IMR-90 (cell line): Measurements from ENCODE around the gene CCDC12. TPM values are rescaled to one million over a fixed set of nuclear protein-coding genes. Genes with fewer than 3 reads are reported as not detected.
A peak's percentile ranks its signal among the peaks of the same experiment; 100 is the strongest.

Source experiments
- ATAC-seq: fragments of 200-7000 bp; cut with Tn5 transposase; 2 replicates; pipeline ENCODE4 v1.9.1; 2020; ENCODE audit warnings: low read depth, mild to moderate bottlenecking, moderate library complexity
- BruUV-seq: library from RNA; stranded (reverse); fragments of 400-500 nt; replicated peaks from 2 replicates; lab custom pipeline; 2021; lab: Mats Ljungman, UMichigan
- CTCF ChIA-PET: fragments of 300-600 bp; formaldehyde crosslinking; extraction: SDS; loops from one replicate; lab custom pipeline; 2021; ENCODE audit warnings: antibody characterized with exemption; lab: Yijun Ruan, JAX
- POLR2A ChIA-PET: fragments of 300-600 bp; sonication (Branson Sonifier 250); formaldehyde crosslinking; loops from one replicate; lab custom pipeline; 2022; ENCODE audit warnings: antibody characterized with exemption; ENCODE audit not compliant: unreplicated experiment; lab: Charles Lee
- DNase-seq: peaks from one replicate; pipeline ENCODE4 v3.0.0; 2013
- H2AFZ ChIP-seq: replicated peaks from 2 replicates; pipeline ENCODE3; 2013; ENCODE audit warnings: low read length, mild to moderate bottlenecking; ENCODE audit not compliant: poor library complexity
- H2AK5ac ChIP-seq: 2 replicates; pipeline ENCODE4 v1.6.1; 2013; ENCODE audit warnings: low read depth, low read length, inconsistent platforms
- H2AK9ac ChIP-seq: replicated peaks from 2 replicates; pipeline ENCODE3; 2013; ENCODE audit warnings: mild to moderate bottlenecking, low read depth, low read length, moderate library complexity; ENCODE audit not compliant: poor library complexity
- H2BK120ac ChIP-seq: 2 replicates; pipeline ENCODE4 v1.6.1; 2013; ENCODE audit warnings: low read depth, low read length, inconsistent platforms
- H2BK15ac ChIP-seq: 3 replicates; pipeline ENCODE4 v1.6.1; 2013; ENCODE audit warnings: low read depth, low read length, inconsistent platforms
- H2BK20ac ChIP-seq: 2 replicates; pipeline ENCODE4 v1.6.1; 2013; ENCODE audit warnings: low read depth, mild to moderate bottlenecking, inconsistent platforms, low read length, moderate library complexity
- H2BK5ac ChIP-seq: 2 replicates; pipeline ENCODE4 v1.6.1; 2013; ENCODE audit warnings: mild to moderate bottlenecking, low read depth, low read length, inconsistent platforms; ENCODE audit not compliant: poor library complexity, severe bottlenecking
- H3K14ac ChIP-seq: replicated peaks from 2 replicates; pipeline ENCODE4 v1.6.1; 2013; ENCODE audit warnings: low read depth, low read length, inconsistent platforms
- H3K18ac ChIP-seq: 2 replicates; pipeline ENCODE4 v1.6.1; 2013; ENCODE audit warnings: low read depth, low read length, control low read depth
- H3K23ac ChIP-seq: 2 replicates; pipeline ENCODE4 v1.6.1; 2013; ENCODE audit warnings: low read depth, low read length, inconsistent platforms
- H3K27ac ChIP-seq: 2 replicates; pipeline ENCODE4 v1.5.1; 2013; ENCODE audit warnings: mild to moderate bottlenecking, control low read depth, low read length; ENCODE audit not compliant: insufficient read depth
- H3K27me3 ChIP-seq: 2 replicates; pipeline ENCODE4 v1.6.1; 2013; ENCODE audit warnings: low read length; ENCODE audit not compliant: control insufficient read depth, insufficient read depth
- H3K36me3 ChIP-seq: 2 replicates; pipeline ENCODE4 v1.6.1; 2013; ENCODE audit warnings: low read length, mixed read lengths; ENCODE audit not compliant: control insufficient read depth, insufficient read depth
- H3K4ac ChIP-seq: 2 replicates; pipeline ENCODE4 v1.6.1; 2013; ENCODE audit warnings: low read depth, low read length, inconsistent platforms
- H3K4me1 ChIP-seq: 2 replicates; pipeline ENCODE4 v1.6.1; 2013; ENCODE audit warnings: low read length, mixed read lengths; ENCODE audit not compliant: control insufficient read depth, insufficient read depth
- H3K4me2 ChIP-seq: 2 replicates; pipeline ENCODE4 v1.6.1; 2013; ENCODE audit warnings: low read depth, mild to moderate bottlenecking, control low read depth, low read length, moderate library complexity
- H3K4me3 ChIP-seq: 2 replicates; pipeline ENCODE4 v1.5.1; 2013; ENCODE audit warnings: low read depth, mild to moderate bottlenecking, control low read depth, low read length, moderate library complexity; ENCODE audit not compliant: insufficient read depth
- H3K56ac ChIP-seq: 2 replicates; pipeline ENCODE4 v1.6.1; 2013; ENCODE audit warnings: low read length, inconsistent platforms; ENCODE audit not compliant: insufficient read depth; ENCODE audit errors: extremely low read depth
- H3K79me1 ChIP-seq, 2 experiments: 2 replicates each; pipeline ENCODE4 v1.6.1; 2013; ENCODE audit warnings: low read length in 2 of 2, inconsistent platforms in 1 of 2, low read depth in 1 of 2
- H3K9ac ChIP-seq: 2 replicates; pipeline ENCODE4 v1.6.1; 2013; ENCODE audit warnings: low read depth, low read length, control low read depth
- H3K9me1 ChIP-seq: 2 replicates; pipeline ENCODE4 v1.6.1; 2013; ENCODE audit warnings: low read length, inconsistent platforms; ENCODE audit not compliant: insufficient read depth
- H3K9me3 ChIP-seq: 2 replicates; pipeline ENCODE4 v1.6.1; 2013; ENCODE audit warnings: low read length; ENCODE audit not compliant: control insufficient read depth, insufficient read depth
- H4K20me1 ChIP-seq: 2 replicates; pipeline ENCODE4 v1.6.1; 2013; ENCODE audit warnings: low read length, inconsistent platforms; ENCODE audit not compliant: insufficient read depth
- H4K5ac ChIP-seq: 2 replicates; pipeline ENCODE4 v1.6.1; 2013; ENCODE audit warnings: mild to moderate bottlenecking, low read depth, low read length, control low read depth
- H4K8ac ChIP-seq, 2 experiments: 2 replicates each; pipeline ENCODE4 v1.6.1; 2013; ENCODE audit warnings: low read depth in 2 of 2, low read length in 2 of 2, control low read depth in 1 of 2, inconsistent platforms in 1 of 2
- H4K91ac ChIP-seq: 2 replicates; pipeline ENCODE4 v1.6.1; 2013; ENCODE audit warnings: low read depth, low read length, inconsistent platforms; ENCODE audit not compliant: insufficient read depth
- BHLHE40 ChIP-seq: fragments of 150-350 bp; IDR thresholded peaks from 2 replicates; pipeline ENCODE4 v1.6.1; 2016; ENCODE audit warnings: mild to moderate bottlenecking, low read depth, low read length
- CEBPB ChIP-seq: IDR thresholded peaks from 2 replicates; pipeline ENCODE4 v1.6.1; 2012; ENCODE audit warnings: low read depth, low read length, improper control_type of control experiment
- CHD1 ChIP-seq: IDR thresholded peaks from 2 replicates; pipeline ENCODE4 v1.6.1; 2012; ENCODE audit warnings: low read depth, low read length, improper control_type of control experiment
- FOS ChIP-seq: fragments of 150-350 bp; IDR thresholded peaks from 2 replicates; pipeline ENCODE4 v1.6.1; 2016; ENCODE audit warnings: low read depth, low read length
- MAFK ChIP-seq: IDR thresholded peaks from 2 replicates; pipeline ENCODE4 v1.6.1; 2012; ENCODE audit warnings: low read depth, low read length, improper control_type of control experiment
- MAZ ChIP-seq: IDR thresholded peaks from 2 replicates; pipeline ENCODE4 v1.6.1; 2012; ENCODE audit warnings: low read depth, mild to moderate bottlenecking, low read length, improper control_type of control experiment, moderate library complexity, borderline replicate concordance
- MXI1 ChIP-seq: IDR thresholded peaks from 2 replicates; pipeline ENCODE4 v1.6.1; 2012; ENCODE audit warnings: low read depth, mild to moderate bottlenecking, low read length, moderate library complexity, borderline replicate concordance
- NFE2L2 ChIP-seq: fragments of 150-350 bp; IDR thresholded peaks from 2 replicates; pipeline ENCODE4 v1.6.1; 2016; ENCODE audit warnings: low read depth, mild to moderate bottlenecking, low read length
- POLR2A ChIP-seq: IDR thresholded peaks from 2 replicates; pipeline ENCODE4 v1.6.1; 2012; ENCODE audit warnings: mild to moderate bottlenecking, low read depth, low read length
- RCOR1 ChIP-seq: IDR thresholded peaks from 2 replicates; pipeline ENCODE4 v1.6.1; 2012; ENCODE audit warnings: mild to moderate bottlenecking, low read length, improper control_type of control experiment; ENCODE audit not compliant: insufficient replicate concordance
- RFX5 ChIP-seq: IDR thresholded peaks from 2 replicates; pipeline ENCODE4 v1.8.0; 2012; ENCODE audit warnings: low read depth, mild to moderate bottlenecking, low read length, moderate library complexity
- SMC3 ChIP-seq: fragments of 150-350 bp; IDR thresholded peaks from 2 replicates; pipeline ENCODE4 v1.6.1; 2016; ENCODE audit warnings: low read depth, mild to moderate bottlenecking, antibody characterized with exemption, low read length, moderate library complexity
- WGBS, 2 experiments: methylation state at CpG; one replicate each; pipeline versions ENCODE4 v1.1.5 to v1.1.7; 2013; ENCODE audit warnings: missing lambda C conversion rate in 2 of 2; ENCODE audit not compliant: insufficient read length in 1 of 2; ENCODE audit errors: extremely low coverage in 2 of 2; 5-methylcytosine and 5-hydroxymethylcytosine counted together
- dilution Hi-C: fragments of 300-500 bp; cut with HindIII; formaldehyde crosslinking; loops from one replicate; pipeline ENCODE4 v1.14.3; 2018; ENCODE audit warnings: low sequenced_read_pairs; ENCODE audit not compliant: unreplicated experiment
- in situ Hi-C: fragments of 300-500 bp; cut with MboI; formaldehyde crosslinking; loops from 3 replicates; pipeline ENCODE4 v1.14.3; 2019; ENCODE audit warnings: low sequenced_read_pairs, inconsistent platforms, mixed read lengths
- intact Hi-C: fragments of 100-400 bp; cut with micrococcal nuclease; formaldehyde crosslinking; loops from 2 replicates; pipeline ENCODE4 v1.10.0; 2022
- polyA plus RNA-seq, 3 experiments: library from polyadenylated mRNA; depleted of rRNA; stranded (reverse); fragments of >200 nt; gene quantifications; 2 replicates each; pipeline ENCODE4 v1.2.3, GENCODE V29; 2012; ENCODE audit warnings: low replicate concordance in 1 of 3
- total RNA-seq: library from RNA; depleted of rRNA; stranded (reverse); fragments of >200 nt; gene quantifications from 2 replicates; pipeline ENCODE4 v1.2.3, GENCODE V29; 2012
- TF ChIP-seq, protein P1 (sequence below): fragments of 150-350 bp; IDR thresholded peaks from 2 replicates; pipeline ENCODE4 v1.6.1; 2017; ENCODE audit warnings: mild to moderate bottlenecking, antibody characterized with exemption, low read length, low read depth

The CCDC12 gene
- total and polyA plus RNA-seq, 2 of the 4 experiments (the other 2 are of a cell fraction) = 15.2 to 35.1 TPM

DNA sequence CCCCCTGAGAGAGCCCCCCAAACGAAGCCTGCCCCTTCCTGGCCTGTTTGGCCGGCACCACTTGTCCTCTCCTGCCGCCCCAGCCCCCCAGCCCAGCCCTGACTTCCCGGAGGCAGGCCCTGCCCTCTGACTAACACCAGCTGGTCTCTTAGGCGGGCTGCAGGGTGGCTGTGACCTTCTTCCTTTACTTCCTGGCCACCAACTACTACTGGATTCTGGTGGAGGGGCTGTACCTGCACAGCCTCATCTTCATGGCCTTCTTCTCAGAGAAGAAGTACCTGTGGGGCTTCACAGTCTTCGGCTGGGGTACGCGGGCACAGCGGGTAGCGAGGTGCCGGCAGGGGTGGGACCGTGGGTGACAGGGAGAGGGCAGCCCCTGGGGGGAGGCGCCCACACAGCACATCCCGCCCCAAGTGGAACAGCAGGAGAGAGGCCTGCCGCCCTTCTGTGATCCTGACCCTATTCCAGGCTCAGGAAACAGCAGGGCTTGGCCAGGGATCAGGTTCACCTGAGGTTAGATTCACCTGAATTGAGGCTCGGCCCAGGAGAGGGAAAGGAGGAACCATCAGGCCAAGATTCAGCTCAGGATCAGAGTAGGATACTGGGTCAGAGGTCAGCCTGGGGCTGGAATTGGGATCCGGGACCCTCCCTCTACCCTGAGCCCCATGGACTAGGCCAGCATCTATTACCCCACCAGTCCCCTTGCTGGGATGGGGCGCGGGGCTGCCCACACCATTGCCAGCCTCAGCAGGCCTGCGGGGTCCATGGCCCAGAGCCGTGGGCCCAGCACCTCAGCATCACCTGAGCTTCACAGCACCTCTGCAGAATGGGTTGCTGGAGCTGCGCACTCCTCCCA lies 77.2 kb downstream of the CCDC12 start (continued):
- TF ChIP-seq MXI1 = no peak

DNA sequence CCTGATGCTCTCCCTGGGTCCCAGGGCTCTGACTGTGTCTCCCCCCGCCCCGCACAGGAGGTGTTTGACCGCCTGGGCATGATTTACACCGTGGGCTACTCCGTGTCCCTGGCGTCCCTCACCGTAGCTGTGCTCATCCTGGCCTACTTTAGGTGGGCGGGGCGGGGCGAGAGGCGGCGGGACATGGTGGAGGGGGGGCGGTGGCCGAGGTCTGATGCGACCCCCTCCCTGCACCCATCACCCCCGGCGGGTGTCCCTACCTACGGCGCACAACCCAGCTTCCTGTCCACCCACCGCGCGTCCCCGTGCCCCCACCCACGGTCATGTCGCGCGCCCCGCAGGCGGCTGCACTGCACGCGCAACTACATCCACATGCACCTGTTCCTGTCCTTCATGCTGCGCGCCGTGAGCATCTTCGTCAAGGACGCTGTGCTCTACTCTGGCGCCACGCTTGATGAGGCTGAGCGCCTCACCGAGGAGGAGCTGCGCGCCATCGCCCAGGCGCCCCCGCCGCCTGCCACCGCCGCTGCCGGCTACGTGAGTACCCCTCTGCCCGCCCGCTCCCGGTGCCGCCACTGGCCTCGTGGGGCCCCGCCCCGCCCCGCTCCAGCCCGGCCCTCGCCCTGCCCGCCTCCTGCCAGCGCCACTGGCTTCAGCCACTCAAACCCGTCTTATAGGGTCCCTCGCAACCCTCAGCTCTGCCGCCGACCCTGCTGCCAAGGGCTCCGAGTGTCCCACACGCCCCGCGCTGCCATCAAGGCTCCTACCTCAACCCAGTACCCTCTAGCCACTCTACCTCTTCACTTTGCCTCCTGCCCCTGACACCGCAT lies 78.0 kb downstream of the CCDC12 start:
- ATAC-seq (no peak), DNase-seq (no peak)
- Histone ChIP-seq H3K9ac (no peak overlapping the region), H2BK15ac (no peak overlapping the region), H4K5ac (no peak overlapping the region), H3K9me3 (no peaks in the 10 kb centered on the region), H3K4me3 (no peak overlapping the region), H3K4me2 (no peak overlapping the region), H2BK20ac (no peak overlapping the region), H2BK5ac (no peak overlapping the region), H2AK5ac (no peak overlapping the region), H3K4me1 (no peaks in the 10 kb centered on the region), H3K14ac (no peak overlapping the region), H3K79me1 (no peaks in the 10 kb centered on the region), H3K23ac (no peak overlapping the region), H4K91ac (no peak overlapping the region), H4K8ac (no peak overlapping the region), H3K18ac (no peak overlapping the region), H3K9me1 (no peaks in the 10 kb centered on the region), H2BK120ac (no peak overlapping the region), H3K36me3 (no peaks in the 10 kb centered on the region), H3K4ac (no peak overlapping the region), H2AFZ (no peak overlapping the region), H3K27me3 (peaks cover 11% of the 10 kb centered on the region), H3K27ac (no peak overlapping the region), H2AK9ac (peak overlapping the region; percentile 28), H3K56ac (no peak overlapping the region), H4K20me1 (peaks cover 4% of the 10 kb centered on the region; the same call in 1 of the 2 replicates)
- no TSS peak for BruUV-seq
- POLR2A ChIA-PET = no interaction called here
- CTCF ChIA-PET = no interaction called here
- 59% methylated on average over 40 of the region's 71 CpGs; no CpG with 5 or more reads in 1 of the 2 experiments for WGBS, 2 experiments
- in situ Hi-C loops = loop anchor here (5.0 to 25.0 kb wide), 2 partner anchors 196 to 411 kb away; partner anchors contain the start of genes RTP3 and TMIE
- dilution Hi-C loops = no loop called here
- intact Hi-C loops = no loop called here
- TF ChIP-seq, protein P1, sequence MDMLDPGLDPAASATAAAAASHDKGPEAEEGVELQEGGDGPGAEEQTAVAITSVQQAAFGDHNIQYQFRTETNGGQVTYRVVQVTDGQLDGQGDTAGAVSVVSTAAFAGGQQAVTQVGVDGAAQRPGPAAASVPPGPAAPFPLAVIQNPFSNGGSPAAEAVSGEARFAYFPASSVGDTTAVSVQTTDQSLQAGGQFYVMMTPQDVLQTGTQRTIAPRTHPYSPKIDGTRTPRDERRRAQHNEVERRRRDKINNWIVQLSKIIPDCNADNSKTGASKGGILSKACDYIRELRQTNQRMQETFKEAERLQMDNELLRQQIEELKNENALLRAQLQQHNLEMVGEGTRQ = no peak
- TF ChIP-seq NFE2L2 (no peak), POLR2A (no peak), CHD1 (no peak), BHLHE40 (no peak), RCOR1 (no peak), MXI1 (no peak), FOS (no peak), MAFK (no peak), CEBPB (no peak), MAZ (no peak), RFX5 (no peak), SMC3 (no peak)
